ENCODE results near the gene ZNF597. TPM values are rescaled to one million over a fixed set of nuclear protein-coding genes. Genes with fewer than 3 reads are reported as not detected.
"Not testable (repeated sequence)": the region's sequence is repeated elsewhere in the genome, so short reads cannot be mapped to it uniquely, and the experiment has no call there.

ZNF597 gene
- total RNA-seq, 4 donors from 2014 or later, result 1.3 to 5.2 (median 2.7) TPM

DNA sequence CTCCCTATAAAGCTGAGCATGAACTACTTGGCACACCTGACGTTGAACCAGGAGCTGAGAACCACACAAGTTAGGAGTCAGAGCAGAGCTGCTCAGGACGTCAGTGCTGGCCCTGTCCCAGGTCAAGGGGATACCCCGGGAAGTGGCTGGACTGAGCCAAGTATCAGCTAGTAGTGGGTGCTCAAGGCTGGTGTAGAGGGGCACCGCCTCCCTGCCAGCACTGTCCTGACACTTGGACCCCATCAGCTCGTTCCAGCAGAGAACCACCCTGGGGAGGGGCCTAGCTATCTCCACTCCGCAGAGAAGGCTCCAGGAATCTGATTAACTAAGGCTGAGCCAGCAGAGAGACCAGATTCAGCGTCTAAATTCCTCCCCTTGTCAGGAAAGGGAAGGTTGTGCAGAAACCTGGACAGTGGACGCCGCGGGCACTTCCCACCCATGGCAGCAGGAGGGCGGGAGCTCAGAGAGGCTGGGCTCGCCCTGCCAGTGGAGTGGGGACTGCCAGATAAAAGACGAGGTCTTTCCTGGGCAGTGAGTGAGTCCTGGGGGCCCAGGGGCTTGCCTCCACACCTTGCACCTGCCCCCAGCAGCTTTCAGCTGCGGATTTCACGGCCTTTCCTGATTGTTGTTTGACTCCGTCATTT is 31.0 kb upstream of the ZNF597 start:
- Histone ChIP-seq H3K4me3 (no peak overlapping the region), H3K36me3 (no peaks in the 10 kb centered on the region), H3K9me3 (no peaks in the 10 kb centered on the region), H3K27ac (no peak overlapping the region), H3K4me1 (no peaks in the 10 kb centered on the region), H3K27me3 (no peaks in the 10 kb centered on the region)
- DNase-seq, result no peak
- intact Hi-C loops (cut with DNase I; ENCODE audit: low total_unique reads), result no loop called here
- no peak for TF ChIP-seq POLR2A (IDR thresholded peaks at IDR 0.05)
- TF ChIP-seq, protein P1, sequence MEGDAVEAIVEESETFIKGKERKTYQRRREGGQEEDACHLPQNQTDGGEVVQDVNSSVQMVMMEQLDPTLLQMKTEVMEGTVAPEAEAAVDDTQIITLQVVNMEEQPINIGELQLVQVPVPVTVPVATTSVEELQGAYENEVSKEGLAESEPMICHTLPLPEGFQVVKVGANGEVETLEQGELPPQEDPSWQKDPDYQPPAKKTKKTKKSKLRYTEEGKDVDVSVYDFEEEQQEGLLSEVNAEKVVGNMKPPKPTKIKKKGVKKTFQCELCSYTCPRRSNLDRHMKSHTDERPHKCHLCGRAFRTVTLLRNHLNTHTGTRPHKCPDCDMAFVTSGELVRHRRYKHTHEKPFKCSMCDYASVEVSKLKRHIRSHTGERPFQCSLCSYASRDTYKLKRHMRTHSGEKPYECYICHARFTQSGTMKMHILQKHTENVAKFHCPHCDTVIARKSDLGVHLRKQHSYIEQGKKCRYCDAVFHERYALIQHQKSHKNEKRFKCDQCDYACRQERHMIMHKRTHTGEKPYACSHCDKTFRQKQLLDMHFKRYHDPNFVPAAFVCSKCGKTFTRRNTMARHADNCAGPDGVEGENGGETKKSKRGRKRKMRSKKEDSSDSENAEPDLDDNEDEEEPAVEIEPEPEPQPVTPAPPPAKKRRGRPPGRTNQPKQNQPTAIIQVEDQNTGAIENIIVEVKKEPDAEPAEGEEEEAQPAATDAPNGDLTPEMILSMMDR (IDR thresholded peaks at IDR 0.05), result no peak

DNA sequence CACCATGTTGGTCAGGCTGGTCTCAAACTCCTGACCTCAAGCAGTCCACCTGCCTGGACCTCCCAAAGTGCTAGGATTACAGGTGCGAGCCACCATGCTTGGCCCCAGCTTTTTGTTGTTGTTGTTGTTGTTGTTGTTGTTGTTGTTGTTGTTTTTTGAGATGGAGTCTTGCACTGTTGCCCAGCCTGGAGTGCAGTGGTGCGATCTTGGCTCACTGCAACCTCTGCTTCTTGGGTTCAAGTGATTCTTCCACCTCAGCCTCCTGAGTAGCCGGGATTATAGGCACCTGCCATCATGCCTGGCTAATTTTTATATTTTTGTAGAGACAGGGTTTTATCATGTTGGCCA is 30.3 kb upstream of the ZNF597 start:
- DNase-seq; H3K27ac ChIP-seq; H3K27me3 ChIP-seq; H3K4me1 ChIP-seq; H3K9me3 ChIP-seq; intact Hi-C loops (cut with DNase I; ENCODE audit: low total_unique reads); H3K4me3 ChIP-seq; H3K36me3 ChIP-seq: not testable (repeated sequence)

DNA sequence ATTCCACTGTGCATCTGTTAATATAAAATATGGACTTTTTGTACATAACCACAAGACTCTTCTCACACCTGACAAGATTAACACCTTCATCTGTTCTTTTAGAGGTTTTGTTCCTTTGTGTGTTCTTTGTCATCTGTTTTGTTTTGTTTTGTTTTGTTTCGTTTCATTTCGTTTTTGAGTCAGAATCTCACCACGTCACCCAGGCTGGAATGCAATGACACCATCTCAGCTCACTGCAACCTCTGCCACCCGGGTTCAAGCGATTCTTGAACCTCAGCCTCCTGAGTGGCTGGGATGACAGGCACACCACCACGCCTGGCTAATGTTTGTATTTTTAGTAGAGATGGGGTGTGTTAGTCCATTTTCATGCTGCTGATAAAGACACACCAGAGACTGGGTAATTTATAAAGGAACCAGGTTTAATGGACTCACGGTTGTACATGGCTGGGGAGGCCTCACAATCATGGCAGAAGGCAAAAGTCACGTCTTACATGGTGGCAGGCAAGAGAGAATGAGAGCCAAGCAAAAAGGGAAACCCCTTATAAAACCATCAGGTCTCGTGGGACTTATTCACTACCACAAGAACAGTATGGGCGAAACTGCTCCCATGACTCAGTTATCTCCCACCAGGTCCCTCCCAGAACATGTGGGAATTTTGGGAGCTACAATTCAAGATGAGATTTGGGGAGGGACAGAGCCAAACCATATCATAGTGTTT is 29.7 kb upstream of the ZNF597 start:
- intact Hi-C loops (cut with DNase I; ENCODE audit: low total_unique reads), result no loop called here
- TF ChIP-seq, protein P1 (IDR thresholded peaks at IDR 0.05), result no peak
- no peak for TF ChIP-seq POLR2A (IDR thresholded peaks at IDR 0.05)
- no peaks in the 10 kb centered on the region for H3K27me3 ChIP-seq
- H3K4me3 ChIP-seq, result no peak overlapping the region
- no peak for DNase-seq
- no peak overlapping the region for H3K27ac ChIP-seq
- no peaks in the 10 kb centered on the region for H3K36me3 ChIP-seq
- no peaks in the 10 kb centered on the region for H3K4me1 ChIP-seq
- no peaks in the 10 kb centered on the region for H3K9me3 ChIP-seq

DNA sequence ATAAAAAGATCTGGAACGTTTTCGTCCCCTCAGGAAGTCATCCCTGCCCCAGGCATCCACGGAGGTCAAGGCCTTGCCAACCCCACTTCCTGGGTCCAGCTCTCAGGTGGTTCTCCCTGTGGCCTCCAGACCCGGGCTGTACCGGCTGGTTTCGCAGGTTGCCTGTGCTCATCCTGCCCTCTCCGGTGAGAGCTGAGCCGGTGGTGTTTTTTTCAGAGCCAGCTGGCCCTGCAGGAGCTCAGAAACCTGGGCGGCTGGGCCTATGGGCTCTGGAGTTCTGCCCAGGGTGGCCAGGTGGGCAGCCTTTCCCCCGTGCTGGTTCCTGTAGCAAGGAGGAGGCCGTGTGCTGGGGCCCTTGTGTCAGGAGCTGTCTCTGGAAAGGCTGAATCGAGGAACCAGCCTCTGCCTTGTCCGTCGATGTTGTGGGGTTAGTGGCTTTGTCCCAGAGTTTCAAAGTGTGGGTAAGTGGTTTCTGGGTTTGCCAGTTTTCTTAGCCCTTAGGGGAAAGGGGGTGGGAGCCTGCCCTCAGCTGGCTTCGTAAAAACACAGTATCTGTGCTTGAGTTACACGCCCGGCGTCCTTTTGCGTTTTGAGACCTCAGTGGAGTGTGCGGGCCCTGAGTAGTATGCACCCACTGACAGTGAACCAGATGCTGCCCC is 28.3 kb upstream of the ZNF597 start:
- H3K27me3 ChIP-seq, result no peaks in the 10 kb centered on the region
- intact Hi-C loops (cut with DNase I; ENCODE audit: low total_unique reads), result no loop called here

DNA sequence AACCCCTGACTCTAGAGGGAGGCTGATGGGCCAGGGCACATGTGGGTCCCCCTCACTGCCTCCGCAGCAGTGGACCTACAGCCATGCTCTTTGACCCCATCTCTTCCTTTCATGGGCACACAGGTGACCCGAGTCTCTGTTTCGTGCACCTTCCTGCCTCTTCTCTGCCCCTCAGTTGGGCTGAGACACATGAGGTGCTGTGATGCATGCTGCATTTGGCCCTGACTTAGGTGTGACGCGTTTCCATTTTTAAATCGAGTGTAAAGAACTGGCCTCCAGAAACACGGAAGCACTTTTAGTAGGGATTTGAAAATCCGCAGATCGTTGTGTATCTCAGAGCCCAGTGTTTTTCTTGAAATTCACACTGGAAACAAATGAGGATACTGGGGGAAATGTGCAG is 27.4 kb upstream of the ZNF597 start:
- H3K27ac ChIP-seq, result no peak overlapping the region
- intact Hi-C loops (cut with DNase I; ENCODE audit: low total_unique reads), result no loop called here
- no peak overlapping the region for H3K4me3 ChIP-seq
- H3K9me3 ChIP-seq, result no peaks in the 10 kb centered on the region
- no peaks in the 10 kb centered on the region for H3K27me3 ChIP-seq
- H3K4me1 ChIP-seq, result no peaks in the 10 kb centered on the region
- no peak for DNase-seq
- TF ChIP-seq POLR2A (IDR thresholded peaks at IDR 0.05), result no peak
- TF ChIP-seq, protein P1 (IDR thresholded peaks at IDR 0.05), result no peak
- no peaks in the 10 kb centered on the region for H3K36me3 ChIP-seq

More for the DNA sequence above, 28.3 kb upstream of the ZNF597 start:
- H3K4me1 ChIP-seq, result no peaks in the 10 kb centered on the region
- H3K4me3 ChIP-seq, result no peak overlapping the region
- no peaks in the 10 kb centered on the region for H3K36me3 ChIP-seq
- TF ChIP-seq, protein P1 (IDR thresholded peaks at IDR 0.05), result no peak
- TF ChIP-seq POLR2A (IDR thresholded peaks at IDR 0.05), result no peak
- no peaks in the 10 kb centered on the region for H3K9me3 ChIP-seq
- no peak overlapping the region for H3K27ac ChIP-seq
- DNase-seq, result no peak
